Duodenal mucosa (tissue), 2 donors: Measurements from ENCODE around the gene ATF1.

Experiments
- H3K27ac ChIP-seq: one replicate; pipeline ENCODE4 v1.7.0; 2013; ENCODE audit warnings: low read depth, low read length
- H3K27me3 ChIP-seq, 2 donors: one replicate each; pipeline ENCODE4 v1.7.0; 2013; ENCODE audit warnings: low read length in 2 of 2, control low read depth in 1 of 2; ENCODE audit not compliant: insufficient read depth in 2 of 2, control insufficient read depth in 1 of 2
- H3K36me3 ChIP-seq, 2 donors: one replicate each; pipeline ENCODE4 v1.7.0; 2013; ENCODE audit warnings: low read length in 2 of 2, control low read depth in 1 of 2; ENCODE audit not compliant: insufficient read depth in 2 of 2, control insufficient read depth in 1 of 2
- H3K4me1 ChIP-seq, 2 donors: one replicate each; pipeline ENCODE4 v1.7.0; 2013; ENCODE audit warnings: low read length in 2 of 2, control low read depth in 1 of 2; ENCODE audit not compliant: insufficient read depth in 2 of 2, control insufficient read depth in 1 of 2
- H3K4me3 ChIP-seq, 2 donors: one replicate each; pipeline ENCODE4 v1.7.0; 2013; ENCODE audit warnings: low read length in 2 of 2, low read depth in 1 of 2
- H3K9ac ChIP-seq, 2 donors: one replicate each; pipeline ENCODE4 v1.7.0; 2013; ENCODE audit warnings: low read length in 2 of 2, low read depth in 1 of 2
- H3K9me3 ChIP-seq, 2 donors: one replicate each; pipeline ENCODE4 v1.7.0; 2013; ENCODE audit warnings: low read length in 2 of 2, control low read depth in 1 of 2; ENCODE audit not compliant: control insufficient read depth in 1 of 2

The ATF1 gene

GRCh38 chr12:50763639-50764285 is at the start of gene ATF1:
TSS of gene ATF1 (plus strand) at chr12:50764101. CDS start at chr12:50780146, 16,045 bp downstream.
- H3K27ac ChIP-seq: peak within 1 kb of the TSS; percentile 98
- no peaks in the 10 kb centered on the region for H3K9me3 ChIP-seq
- H3K9ac ChIP-seq: peak within 1 kb of the TSS; percentile 84 to 86
- no peaks in the 10 kb centered on the region for H3K36me3 ChIP-seq
- H3K4me3 ChIP-seq: peak within 1 kb of the TSS; percentile 92
- no peaks in the 10 kb centered on the region for H3K27me3 ChIP-seq
- H3K4me1 ChIP-seq: peaks cover 0 to 5% of the 10 kb centered on the region in 2 donors

GRCh38 chr12:50715174-50715573 is 48.7 kb upstream of the ATF1 start:
- H3K4me3 ChIP-seq: no peak overlapping the region
- H3K36me3 ChIP-seq: peaks cover 19 to 53% of the 10 kb centered on the region in 2 donors
- H3K4me1 ChIP-seq: no peaks in the 10 kb centered on the region
- no peaks in the 10 kb centered on the region for H3K27me3 ChIP-seq
- no peak overlapping the region for H3K27ac ChIP-seq
- no peak overlapping the region for H3K9ac ChIP-seq
- no peaks in the 10 kb centered on the region for H3K9me3 ChIP-seq

GRCh38 chr12:50718760-50719159 is 45.1 kb upstream of the ATF1 start:
- no peak overlapping the region for H3K4me3 ChIP-seq
- H3K4me1 ChIP-seq: no peaks in the 10 kb centered on the region
- no peaks in the 10 kb centered on the region for H3K27me3 ChIP-seq
- no peak overlapping the region for H3K27ac ChIP-seq
- H3K36me3 ChIP-seq: peaks cover 24 to 67% of the 10 kb centered on the region in 2 donors
- no peak overlapping the region for H3K9ac ChIP-seq
- no peaks in the 10 kb centered on the region for H3K9me3 ChIP-seq

GRCh38 chr12:50720085-50720484 is 43.8 kb upstream of the ATF1 start:
- Histone ChIP-seq H3K36me3 (peaks cover 34 to 67% of the 10 kb centered on the region in 2 donors), H3K27ac (no peak overlapping the region), H3K4me1 (no peaks in the 10 kb centered on the region), H3K9me3 (no peaks in the 10 kb centered on the region), H3K27me3 (no peaks in the 10 kb centered on the region), H3K9ac (no peak overlapping the region), H3K4me3 (no peak overlapping the region)

- Histone ChIP-seq H3K27me3 (no peaks in the 10 kb centered on the region), H3K36me3 (peaks cover 38 to 67% of the 10 kb centered on the region in 2 donors), H3K9ac (no peak overlapping the region), H3K27ac (no peak overlapping the region), H3K4me3 (no peak overlapping the region), H3K9me3 (no peaks in the 10 kb centered on the region), H3K4me1 (no peaks in the 10 kb centered on the region)
These were observed 43.4 kb upstream of the ATF1 start for GRCh38 chr12:50720501-50720900.

GRCh38 chr12:50723865-50724264 is 40.0 kb upstream of the ATF1 start:
- H3K9me3 ChIP-seq: no peaks in the 10 kb centered on the region
- H3K27ac ChIP-seq: no peak overlapping the region
- peaks cover 39 to 73% of the 10 kb centered on the region in 2 donors for H3K36me3 ChIP-seq

GRCh38 chr12:50725011-50725942 is 38.6 kb upstream of the ATF1 start:
- Histone ChIP-seq H3K4me3 (no peak overlapping the region), H3K27ac (no peak overlapping the region), H3K4me1 (no peaks in the 10 kb centered on the region), H3K27me3 (no peaks in the 10 kb centered on the region), H3K9ac (no peak overlapping the region), H3K36me3 (peaks cover 36 to 80% of the 10 kb centered on the region in 2 donors), H3K9me3 (no peaks in the 10 kb centered on the region)

More at GRCh38 chr12:50723865-50724264, 40.0 kb upstream of the ATF1 start:
- Histone ChIP-seq H3K9ac (no peak overlapping the region), H3K4me3 (no peak overlapping the region), H3K27me3 (no peaks in the 10 kb centered on the region), H3K4me1 (no peaks in the 10 kb centered on the region)

- H3K36me3 ChIP-seq: peaks cover 33 to 86% of the 10 kb centered on the region in 2 donors
- no peaks in the 10 kb centered on the region for H3K9me3 ChIP-seq
- no peaks in the 10 kb centered on the region for H3K4me1 ChIP-seq
- no peaks in the 10 kb centered on the region for H3K27me3 ChIP-seq
- H3K4me3 ChIP-seq: no peak overlapping the region
- H3K27ac ChIP-seq: no peak overlapping the region
- H3K9ac ChIP-seq: no peak overlapping the region
These were observed 36.4 kb upstream of the ATF1 start for GRCh38 chr12:50727466-50727865.

GRCh38 chr12:50728417-50728816 is 35.5 kb upstream of the ATF1 start:
- no peak overlapping the region for H3K27ac ChIP-seq
- no peak overlapping the region for H3K9ac ChIP-seq
- H3K4me1 ChIP-seq: no peaks in the 10 kb centered on the region
- no peaks in the 10 kb centered on the region for H3K9me3 ChIP-seq
- H3K27me3 ChIP-seq: no peaks in the 10 kb centered on the region
- no peak overlapping the region for H3K4me3 ChIP-seq
- peaks cover 28 to 83% of the 10 kb centered on the region in 2 donors for H3K36me3 ChIP-seq

- H3K36me3 ChIP-seq: peaks cover 25 to 83% of the 10 kb centered on the region in 2 donors
These were observed 35.1 kb upstream of the ATF1 start for GRCh38 chr12:50728841-50729240.

More at GRCh38 chr12:50728841-50729240, 35.1 kb upstream of the ATF1 start:
- H3K9me3 ChIP-seq: no peaks in the 10 kb centered on the region
- no peak overlapping the region for H3K27ac ChIP-seq
- H3K4me3 ChIP-seq: no peak overlapping the region
- H3K4me1 ChIP-seq: no peaks in the 10 kb centered on the region
- H3K9ac ChIP-seq: no peak overlapping the region
- H3K27me3 ChIP-seq: no peaks in the 10 kb centered on the region
